Memory B cell (primary cell): Measurements from ENCODE around the gene ADAM20.

ENCODE experiments used
- ATAC-seq: fragments of 150-1000 bp; cut with Tn5 transposase; 2 replicates; pipeline ENCODE4 v1.10.0; 2021; ENCODE audit warnings: low read depth, mild to moderate bottlenecking, moderate library complexity
- DNase-seq, 2 donors: peaks; one replicate each; pipeline ENCODE4 v3.0.0; 2022; ENCODE audit warnings: low spot score in 2 of 2
- H3K27ac Mint-ChIP-seq: one replicate; pipeline ENCODE4 v1.8.0; 2022; ENCODE audit warnings: mild to moderate bottlenecking, moderate library complexity, mixed read lengths
- H3K27me3 Mint-ChIP-seq: one replicate; pipeline ENCODE4 v1.8.0; 2022; ENCODE audit warnings: mixed read lengths
- H3K36me3 Mint-ChIP-seq: one replicate; pipeline ENCODE4 v1.8.0; 2022; ENCODE audit warnings: mild to moderate bottlenecking, mixed read lengths
- H3K4me1 Mint-ChIP-seq: one replicate; pipeline ENCODE4 v1.8.0; 2022; ENCODE audit warnings: mixed read lengths
- H3K4me3 Mint-ChIP-seq: one replicate; pipeline ENCODE4 v1.8.0; 2022; ENCODE audit warnings: mild to moderate bottlenecking, moderate library complexity, mixed read lengths
- H3K9me3 Mint-ChIP-seq: one replicate; pipeline ENCODE4 v1.8.0; 2022; ENCODE audit warnings: mixed read lengths

Gene ADAM20

GRCh38 chr14:70534904-70535303, at the start of gene ADAM20:
Gene ADAM20 (minus strand): TSS chr14:70535004. CDS start chr14:70524757, 10,247 bp downstream.
- Mint-ChIP-seq H3K27ac (no peak within 1 kb of the TSS), H3K27me3 (no peaks in the 10 kb centered on the region), H3K4me1 (peaks cover 3% of the 10 kb centered on the region), H3K9me3 (peaks cover 6% of the 10 kb centered on the region), H3K36me3 (peaks cover 28% of the 10 kb centered on the region), H3K4me3 (no peak within 1 kb of the TSS)
- DNase-seq = no peak
- no peak for ATAC-seq

GRCh38 chr14:70576891-70577290, 42.1 kb upstream of the ADAM20 start:
- Mint-ChIP-seq H3K4me1 (peaks cover 5% of the 10 kb centered on the region), H3K9me3 (peaks cover 2% of the 10 kb centered on the region), H3K4me3 (no peak overlapping the region), H3K36me3 (peaks cover 51% of the 10 kb centered on the region), H3K27me3 (no peaks in the 10 kb centered on the region), H3K27ac (no peak overlapping the region)
- DNase-seq (no peak), ATAC-seq (no peak)

DNA sequence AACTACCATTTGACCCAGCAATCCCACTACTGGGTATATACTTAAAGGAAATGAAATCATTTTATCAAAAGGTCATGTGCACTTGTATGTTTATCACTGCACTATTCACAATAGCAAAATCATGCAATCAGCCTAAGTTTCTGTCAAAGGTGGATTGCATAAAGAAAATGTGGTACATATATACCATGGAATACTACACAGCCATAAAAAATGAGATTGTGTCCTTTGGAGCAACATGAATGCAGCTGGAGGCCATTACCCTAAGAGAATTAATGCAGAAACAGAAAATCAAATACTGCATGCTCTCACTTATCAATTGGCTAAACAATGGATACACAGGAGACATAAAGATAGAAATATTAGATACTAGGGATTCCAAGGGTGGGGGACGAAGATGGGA, 38.2 kb upstream of the ADAM20 start:
- no peak for DNase-seq
- Mint-ChIP-seq H3K4me3 (no peak overlapping the region), H3K27ac (no peak overlapping the region), H3K27me3 (no peaks in the 10 kb centered on the region), H3K36me3 (peaks cover 57% of the 10 kb centered on the region), H3K4me1 (peaks cover 12% of the 10 kb centered on the region), H3K9me3 (peaks cover 2% of the 10 kb centered on the region)
- no peak for ATAC-seq

GRCh38 chr14:70571139-70571538, 36.3 kb upstream of the ADAM20 start:
- no peak for DNase-seq
- Mint-ChIP-seq H3K36me3 (peaks cover 63% of the 10 kb centered on the region), H3K27ac (no peak overlapping the region), H3K27me3 (no peaks in the 10 kb centered on the region), H3K4me1 (peaks cover 8% of the 10 kb centered on the region), H3K9me3 (peaks cover 4% of the 10 kb centered on the region), H3K4me3 (no peak overlapping the region)
- no peak for ATAC-seq

DNA sequence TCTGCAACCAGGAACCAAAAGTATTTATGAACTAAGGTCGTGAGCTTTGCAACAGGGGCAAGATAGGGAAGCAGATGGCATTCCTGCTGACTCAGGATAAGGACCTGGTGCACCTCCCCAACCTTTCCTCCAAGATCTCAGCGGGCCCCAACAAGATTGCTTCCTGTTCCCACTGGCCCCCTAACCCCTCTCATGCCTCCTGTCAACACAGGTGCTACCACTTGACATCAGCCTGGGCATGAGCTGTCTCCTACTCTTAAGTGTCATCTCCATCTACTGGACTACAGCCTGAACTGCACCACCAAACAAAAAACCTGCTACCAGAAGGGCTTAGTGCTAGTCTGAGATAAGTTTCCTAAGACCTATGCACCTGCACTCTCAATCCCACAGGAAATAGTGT, 33.0 kb upstream of the ADAM20 start:
- ATAC-seq = no peak
- Mint-ChIP-seq H3K27me3 (no peaks in the 10 kb centered on the region), H3K9me3 (peaks cover 9% of the 10 kb centered on the region), H3K27ac (no peak overlapping the region), H3K4me3 (no peak overlapping the region), H3K4me1 (peaks cover 8% of the 10 kb centered on the region), H3K36me3 (peaks cover 75% of the 10 kb centered on the region)
- DNase-seq = no peak

DNA sequence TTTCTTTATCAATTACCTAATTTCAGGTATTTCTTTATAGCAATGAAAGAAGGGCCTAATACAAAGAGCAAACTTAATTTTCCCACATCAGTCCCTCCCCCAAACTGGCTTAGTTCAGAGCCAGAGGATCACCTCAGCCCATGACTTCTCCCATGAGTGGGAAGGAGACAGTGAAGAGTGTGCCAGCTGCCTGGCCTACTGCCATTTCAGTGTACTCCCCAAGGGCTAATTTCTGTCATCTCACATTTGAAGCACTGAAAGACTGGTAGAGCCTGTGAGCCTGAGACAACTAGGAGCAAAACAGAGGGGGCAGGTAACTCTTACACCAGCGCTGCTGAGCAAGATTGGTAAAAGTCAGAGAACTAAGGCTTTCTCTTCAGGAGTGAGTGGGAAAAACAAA, 29.1 kb upstream of the ADAM20 start:
- H3K4me3 Mint-ChIP-seq = no peak overlapping the region
- peaks cover 19% of the 10 kb centered on the region for H3K9me3 Mint-ChIP-seq
- no peaks in the 10 kb centered on the region for H3K27me3 Mint-ChIP-seq
- peaks cover 2% of the 10 kb centered on the region for H3K4me1 Mint-ChIP-seq
- DNase-seq = no peak
- peaks cover 72% of the 10 kb centered on the region for H3K36me3 Mint-ChIP-seq
- ATAC-seq = no peak
- no peak overlapping the region for H3K27ac Mint-ChIP-seq

DNA sequence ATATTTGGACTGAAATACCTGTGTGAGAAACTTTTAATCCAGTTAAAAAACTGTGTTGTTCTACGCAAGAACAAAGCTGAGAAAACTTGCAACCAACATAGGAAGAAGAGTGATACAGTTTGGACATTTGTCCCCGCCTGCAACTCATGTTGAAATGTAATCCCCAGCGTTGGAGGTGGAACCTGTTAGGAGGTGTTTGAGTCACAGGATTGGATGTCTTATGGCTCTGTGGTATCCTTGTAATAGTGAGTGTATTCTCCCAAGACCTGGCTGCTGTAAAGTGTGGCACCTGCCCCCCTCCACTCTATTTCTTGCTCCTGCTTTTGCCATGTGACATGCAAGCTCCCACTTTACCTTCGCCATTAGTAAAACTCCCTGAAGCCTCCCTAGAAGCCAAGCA, 28.6 kb upstream of the ADAM20 start:
- no peak for ATAC-seq
- Mint-ChIP-seq H3K4me1 (peaks cover 2% of the 10 kb centered on the region), H3K9me3 (peaks cover 19% of the 10 kb centered on the region), H3K36me3 (peaks cover 69% of the 10 kb centered on the region), H3K27ac (no peak overlapping the region), H3K27me3 (no peaks in the 10 kb centered on the region), H3K4me3 (no peak overlapping the region)
- DNase-seq = no peak

- Mint-ChIP-seq H3K4me3 (no peak overlapping the region), H3K36me3 (peaks cover 41% of the 10 kb centered on the region), H3K4me1 (no peaks in the 10 kb centered on the region), H3K27me3 (no peaks in the 10 kb centered on the region), H3K27ac (no peak overlapping the region), H3K9me3 (peaks cover 12% of the 10 kb centered on the region)
- DNase-seq (no peak), ATAC-seq (no peak)
Measured at GRCh38 chr14:70558356-70558755, 23.6 kb upstream of the ADAM20 start.

- DNase-seq (no peak), ATAC-seq (no peak)
- Mint-ChIP-seq H3K4me3 (no peak overlapping the region), H3K36me3 (peaks cover 20% of the 10 kb centered on the region), H3K4me1 (no peaks in the 10 kb centered on the region), H3K9me3 (peaks cover 4% of the 10 kb centered on the region), H3K27ac (no peak overlapping the region), H3K27me3 (no peaks in the 10 kb centered on the region)
Measured at GRCh38 chr14:70555890-70556289, 21.1 kb upstream of the ADAM20 start.

DNA sequence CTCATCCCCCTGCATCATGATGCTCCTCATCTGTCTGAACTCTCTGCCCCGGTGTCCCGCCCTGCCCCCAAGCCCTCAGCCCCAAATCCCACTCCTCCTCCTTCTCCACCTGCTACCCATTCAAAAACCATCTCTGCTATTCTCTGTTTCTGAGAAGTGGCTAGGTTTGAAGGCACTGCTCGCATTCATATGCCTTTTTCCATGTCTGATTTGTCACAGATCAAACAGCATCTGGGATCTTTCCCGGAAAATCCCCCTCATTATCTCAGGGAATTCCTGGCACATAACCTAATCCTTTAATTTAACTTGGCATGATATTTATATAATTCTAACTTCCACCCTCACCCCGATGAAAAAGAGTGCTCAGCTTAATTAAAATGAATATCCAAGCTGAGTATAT, 3.3 kb upstream of the ADAM20 start:
- no peak for DNase-seq
- H3K27ac Mint-ChIP-seq = no peak overlapping the region
- ATAC-seq = no peak
- H3K4me3 Mint-ChIP-seq = no peak overlapping the region
- peaks cover 3% of the 10 kb centered on the region for H3K9me3 Mint-ChIP-seq
- H3K4me1 Mint-ChIP-seq = peaks cover 3% of the 10 kb centered on the region
- no peaks in the 10 kb centered on the region for H3K27me3 Mint-ChIP-seq
- H3K36me3 Mint-ChIP-seq = peaks cover 11% of the 10 kb centered on the region

GRCh38 chr14:70536830-70537229, 2.0 kb upstream of the ADAM20 start:
- Mint-ChIP-seq H3K4me3 (no peak overlapping the region), H3K9me3 (peaks cover 6% of the 10 kb centered on the region), H3K4me1 (peaks cover 3% of the 10 kb centered on the region), H3K36me3 (peaks cover 18% of the 10 kb centered on the region), H3K27ac (no peak overlapping the region), H3K27me3 (no peaks in the 10 kb centered on the region)
- DNase-seq (no peak), ATAC-seq (no peak)

DNA sequence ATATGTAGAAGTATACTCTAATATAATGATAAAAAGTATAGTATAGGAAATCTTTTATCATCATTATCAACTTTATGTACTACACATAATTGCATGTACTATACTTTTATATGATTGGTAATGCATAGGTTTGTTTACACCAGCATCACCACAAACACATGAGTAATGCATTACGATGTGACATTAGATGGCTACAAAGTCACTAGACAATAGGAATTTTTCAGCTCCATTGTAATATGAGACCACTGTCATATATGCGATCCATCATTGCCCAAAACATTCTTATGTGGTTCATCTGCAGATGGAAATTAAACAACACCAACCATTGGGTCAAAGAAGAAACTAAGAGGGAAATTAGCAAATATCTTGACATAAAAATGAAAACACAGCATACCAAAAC, 4.4 kb downstream of the ADAM20 start:
- no peaks in the 10 kb centered on the region for H3K27me3 Mint-ChIP-seq
- H3K36me3 Mint-ChIP-seq = peaks cover 27% of the 10 kb centered on the region
- H3K27ac Mint-ChIP-seq = no peak overlapping the region
- no peak for DNase-seq
- ATAC-seq = no peak
- no peak overlapping the region for H3K4me3 Mint-ChIP-seq
- H3K9me3 Mint-ChIP-seq = peaks cover 6% of the 10 kb centered on the region
- H3K4me1 Mint-ChIP-seq = no peaks in the 10 kb centered on the region

DNA sequence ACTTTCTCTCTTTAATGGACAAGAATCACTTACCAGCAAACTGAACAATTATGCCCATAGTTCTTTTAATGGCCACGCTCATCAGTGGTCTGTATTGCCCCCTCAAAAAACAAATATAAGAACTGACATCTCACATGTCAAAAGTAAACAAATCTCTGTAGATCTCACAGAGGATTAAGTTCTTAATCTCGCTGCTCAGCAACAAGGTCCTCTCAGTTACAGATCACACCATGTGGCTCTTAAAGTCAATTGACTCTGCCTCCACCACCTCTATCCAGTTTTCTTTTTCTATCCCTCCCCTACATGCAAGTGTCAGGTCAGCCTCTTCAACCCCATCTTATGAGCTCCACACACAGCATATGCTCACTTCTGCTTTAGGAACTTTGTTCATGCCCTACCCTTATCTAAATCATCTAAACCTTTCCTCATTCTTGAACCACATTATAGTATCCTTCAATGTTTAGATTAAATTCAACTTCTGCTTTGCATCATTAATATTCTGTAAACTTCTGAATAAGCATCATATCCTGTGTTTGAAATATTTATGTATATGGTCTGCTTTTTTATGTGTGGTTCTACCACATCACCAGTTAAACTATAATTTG, 7.2 kb downstream of the ADAM20 start:
- no peak overlapping the region for H3K4me3 Mint-ChIP-seq
- H3K4me1 Mint-ChIP-seq = no peaks in the 10 kb centered on the region
- no peak for DNase-seq
- ATAC-seq = no peak
- H3K36me3 Mint-ChIP-seq = peaks cover 34% of the 10 kb centered on the region
- H3K27me3 Mint-ChIP-seq = no peaks in the 10 kb centered on the region
- H3K9me3 Mint-ChIP-seq = peaks cover 2% of the 10 kb centered on the region
- no peak overlapping the region for H3K27ac Mint-ChIP-seq

DNA sequence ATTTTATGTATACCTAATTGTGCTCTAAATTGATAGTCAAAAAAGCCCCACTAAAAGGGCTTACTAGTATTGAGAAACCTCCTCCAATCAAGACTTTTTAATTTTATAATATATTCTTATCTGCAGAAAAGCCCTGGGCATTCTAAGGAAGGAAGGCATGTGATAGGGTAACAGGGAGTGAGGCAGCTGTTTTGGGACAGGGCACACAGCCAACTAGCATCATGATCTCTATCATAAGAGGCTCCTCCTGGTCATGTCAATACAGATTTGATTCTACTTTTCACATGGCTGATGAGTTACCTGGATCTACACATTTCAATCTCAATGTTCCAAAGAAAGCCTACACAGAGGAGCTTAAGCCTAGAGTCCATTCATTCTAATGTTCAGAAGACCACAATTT, 9.1 kb downstream of the ADAM20 start:
- H3K27ac Mint-ChIP-seq = no peak overlapping the region
- ATAC-seq = no peak
- H3K36me3 Mint-ChIP-seq = peaks cover 31% of the 10 kb centered on the region

DNA sequence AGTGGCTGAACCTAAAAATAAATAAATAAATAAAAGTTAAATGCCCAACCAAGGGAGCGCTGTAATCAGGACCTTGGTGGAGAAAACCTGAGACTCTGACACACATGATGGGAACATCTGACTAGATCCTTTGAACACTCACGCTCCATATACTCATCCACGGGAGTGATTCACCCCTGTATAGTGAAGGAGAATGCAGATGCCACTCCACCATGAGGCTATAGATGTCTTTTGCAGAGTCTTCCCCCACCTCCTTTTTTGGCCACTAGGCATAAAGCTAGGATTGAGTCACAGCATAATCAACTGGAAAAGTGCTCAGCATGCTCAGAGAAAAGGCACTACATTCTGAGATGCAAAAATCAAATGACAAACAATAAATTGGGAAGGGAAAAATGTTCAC, 19.0 kb downstream of the ADAM20 start:
- no peak for ATAC-seq
- H3K27me3 Mint-ChIP-seq = no peaks in the 10 kb centered on the region

More for the DNA sequence above, 9.1 kb downstream of the ADAM20 start:
- Mint-ChIP-seq H3K4me1 (no peaks in the 10 kb centered on the region), H3K4me3 (no peak overlapping the region), H3K9me3 (peaks cover 4% of the 10 kb centered on the region), H3K27me3 (no peaks in the 10 kb centered on the region)
- no peak for DNase-seq

More for the DNA sequence above, 19.0 kb downstream of the ADAM20 start:
- peaks cover 17% of the 10 kb centered on the region for H3K36me3 Mint-ChIP-seq
- no peak overlapping the region for H3K27ac Mint-ChIP-seq
- peaks cover 8% of the 10 kb centered on the region for H3K9me3 Mint-ChIP-seq
- no peak overlapping the region for H3K4me3 Mint-ChIP-seq
- H3K4me1 Mint-ChIP-seq = peaks cover 5% of the 10 kb centered on the region
- DNase-seq = no peak
